CD14-positive monocyte (primary cell): ENCODE data around the gene CROCC2. TPM values are rescaled to one million over a fixed set of nuclear protein-coding genes. Genes with fewer than 3 reads are reported as not detected.

Source experiments
- DNase-seq, 3 donors: peaks; one replicate each; pipeline ENCODE4 v3.0.0-alpha.2; 2011 to 2022
- H2AFZ ChIP-seq: 2 replicates; pipeline ENCODE4 v1.6.0; 2012; ENCODE audit warnings: mild to moderate bottlenecking, low read depth, low read length, inconsistent platforms; ENCODE audit not compliant: insufficient read depth, poor library complexity, severe bottlenecking
- H3K27ac ChIP-seq, 2 donors: 1 replicate in 1 of 2; 2 replicates in 1 of 2; pipeline ENCODE4 v1.5.1; 2012 to 2013; ENCODE audit warnings: low read length in 2 of 2, control low read depth in 1 of 2, inconsistent platforms in 1 of 2, low read depth in 1 of 2, mild to moderate bottlenecking in 1 of 2
- H3K27me3 ChIP-seq, 2 donors: one replicate each; pipeline versions ENCODE4 v1.6.0 to v1.6.1; 2011 to 2013; ENCODE audit warnings: low read length in 2 of 2; ENCODE audit not compliant: control insufficient read depth in 2 of 2, insufficient read depth in 2 of 2
- H3K36me3 ChIP-seq, 2 donors: replicated peaks in 1 of 2; 1 replicate in 1 of 2; 2 replicates in 1 of 2; pipeline versions ENCODE4 v1.5.1 to v1.6.1; 2012 to 2013; ENCODE audit warnings: low read length in 2 of 2, control low read depth in 1 of 2, inconsistent platforms in 1 of 2, mild to moderate bottlenecking in 1 of 2; ENCODE audit not compliant: insufficient read depth in 2 of 2, control insufficient read depth in 1 of 2
- H3K4me1 ChIP-seq, 2 donors: 1 replicate in 1 of 2; 2 replicates in 1 of 2; pipeline versions ENCODE4 v1.5.1 to v1.6.1; 2012 to 2013; ENCODE audit warnings: low read length in 2 of 2, control low read depth in 1 of 2, inconsistent platforms in 1 of 2, mild to moderate bottlenecking in 1 of 2, moderate library complexity in 1 of 2; ENCODE audit not compliant: insufficient read depth in 2 of 2, control insufficient read depth in 1 of 2
- H3K4me2 ChIP-seq: replicated peaks from 2 replicates; pipeline ENCODE3; 2012; ENCODE audit warnings: low read length, moderate library complexity, mild to moderate bottlenecking; ENCODE audit not compliant: poor library complexity, severe bottlenecking; ENCODE audit errors: extremely low read depth
- H3K4me3 ChIP-seq, 3 experiments: fragments of 200-600 bp in 1 of 3; sonication (generic) in 1 of 3; replicated peaks in 1 of 3; 1 replicate in 2 of 3; 2 replicates in 1 of 3; pipeline ENCODE4 v1.5.1; 2011 to 2013; ENCODE audit warnings: low read length in 3 of 3, mild to moderate bottlenecking in 3 of 3, control low read depth in 2 of 3, low read depth in 2 of 3, inconsistent platforms in 1 of 3, moderate library complexity in 1 of 3
- H3K79me2 ChIP-seq: 2 replicates; pipeline ENCODE4 v1.6.0; 2012; ENCODE audit warnings: mild to moderate bottlenecking, control low read depth, inconsistent platforms, low read length, moderate library complexity; ENCODE audit not compliant: insufficient read depth
- H3K9ac ChIP-seq: 2 replicates; pipeline ENCODE4 v1.6.0; 2017; ENCODE audit warnings: low read length, mild to moderate bottlenecking; ENCODE audit not compliant: insufficient read depth, poor library complexity, severe bottlenecking
- H3K9me3 ChIP-seq, 2 donors: replicated peaks in 1 of 2; 1 replicate in 1 of 2; 2 replicates in 1 of 2; pipeline versions ENCODE4 v1.5.1 to v1.6.1; 2012 to 2013; ENCODE audit warnings: low read length in 2 of 2, control low read depth in 1 of 2; ENCODE audit not compliant: control insufficient read depth in 1 of 2, insufficient read depth in 1 of 2
- H4K20me1 ChIP-seq: 2 replicates; pipeline ENCODE4 v1.6.0; 2012; ENCODE audit warnings: mild to moderate bottlenecking, low read length, control low read depth, moderate library complexity; ENCODE audit not compliant: insufficient read depth
- H3K27ac Mint-ChIP-seq, 7 donors: one replicate each; pipeline ENCODE4 v1.8.0; 2020; ENCODE audit warnings: mild to moderate bottlenecking in 7 of 7, mixed read lengths in 7 of 7, moderate library complexity in 6 of 7, inconsistent platforms in 2 of 7
- H3K27me3 Mint-ChIP-seq, 3 donors: one replicate each; pipeline ENCODE4 v1.8.0; 2021 to 2022; ENCODE audit warnings: low read depth in 3 of 3, mild to moderate bottlenecking in 3 of 3, mixed read lengths in 3 of 3, moderate library complexity in 3 of 3, inconsistent platforms in 1 of 3
- H3K36me3 Mint-ChIP-seq, 2 donors: one replicate each; pipeline ENCODE4 v1.8.0; 2020; ENCODE audit warnings: mixed read lengths in 2 of 2, inconsistent platforms in 1 of 2, mild to moderate bottlenecking in 1 of 2
- H3K4me1 Mint-ChIP-seq: one replicate; pipeline ENCODE4 v1.8.0; 2020; ENCODE audit warnings: mild to moderate bottlenecking, mixed read lengths
- H3K4me3 Mint-ChIP-seq, 2 donors: one replicate each; pipeline ENCODE4 v1.8.0; 2020; ENCODE audit warnings: mild to moderate bottlenecking in 2 of 2, mixed read lengths in 2 of 2, moderate library complexity in 1 of 2
- H3K9me3 Mint-ChIP-seq, 7 donors: one replicate each; pipeline ENCODE4 v1.8.0; 2020 to 2022; ENCODE audit warnings: mixed read lengths in 7 of 7, mild to moderate bottlenecking in 6 of 7, moderate library complexity in 6 of 7, inconsistent platforms in 2 of 7
- WGBS: methylation state at CpG from one replicate; pipeline ENCODE4 v1.1.5; 2013; ENCODE audit warnings: missing lambda C conversion rate; ENCODE audit not compliant: insufficient coverage; 5-methylcytosine and 5-hydroxymethylcytosine counted together
- intact Hi-C, 2 donors: fragments of 100-400 bp; cut with micrococcal nuclease; formaldehyde crosslinking; loops; one replicate each; pipeline versions ENCODE4 v1.15.0 to v1.15.1; 2023
- polyA plus RNA-seq, 3 donors: library from polyadenylated mRNA; depleted of rRNA in 1 of 3; unstranded in 2 of 3; stranded (reverse) in 1 of 3; fragments of 300-500 nt in 2 of 3; fragments of >200 nt in 1 of 3; fragmentation: Illumina TruSeq in 2 of 3; gene quantifications; 1 replicate in 2 of 3; 2 replicates in 1 of 3; pipeline ENCODE4 v1.2.3, GENCODE V29; 2012 to 2021
- TF ChIP-seq, protein P1 (sequence below): fragments of 200-600 bp; IDR thresholded peaks from one replicate; pipeline ENCODE4 v1.8.0; 2022; ENCODE audit warnings: antibody characterized with exemption, mild to moderate bottlenecking

CROCC2 gene
- polyA plus RNA-seq, 3 donors, result 0.15 TPM; not detected in 2

DNA sequence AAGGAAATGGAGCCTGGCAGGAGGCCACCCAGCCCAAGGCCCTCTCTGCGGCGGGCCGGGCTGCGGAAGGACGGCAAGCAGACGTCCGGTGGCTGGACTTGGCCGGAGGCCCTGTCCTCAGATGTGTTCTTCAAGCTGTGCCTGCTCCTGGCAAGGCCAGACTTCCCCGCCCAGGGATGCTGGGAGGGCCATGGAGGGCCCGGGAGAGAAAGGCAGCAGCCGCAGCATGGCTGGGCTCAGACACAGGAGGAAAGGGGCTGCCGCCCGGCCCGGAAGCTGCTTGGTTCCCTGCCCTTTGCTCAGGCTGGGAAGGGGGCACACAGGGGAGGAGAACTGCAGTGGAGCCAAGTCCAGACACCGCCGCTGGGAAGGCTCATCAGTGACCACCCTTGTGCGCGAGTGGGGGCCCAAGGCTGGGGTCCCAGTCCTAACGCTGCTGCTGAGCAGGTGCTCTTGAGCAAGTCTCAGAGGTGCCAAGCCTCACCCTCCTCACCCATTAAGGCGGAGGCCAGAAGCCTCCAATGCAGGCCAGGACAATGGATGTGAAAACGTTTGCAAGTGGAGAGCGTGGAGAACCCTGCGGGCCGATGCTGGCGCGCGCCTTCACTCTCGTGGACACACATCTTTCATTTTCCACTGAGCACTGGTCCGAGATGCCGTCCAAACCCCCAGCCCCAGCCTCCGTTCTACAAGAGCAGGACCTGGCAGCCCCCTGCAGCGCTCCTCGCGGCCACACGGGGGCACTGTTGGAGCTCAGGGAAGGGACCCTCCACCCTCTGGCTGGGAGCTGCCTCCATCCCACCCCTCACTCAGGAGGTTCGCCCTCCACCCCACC lies 7.9 kb downstream of the CROCC2 start:
- Histone ChIP-seq H3K4me1 (no peaks in the 10 kb centered on the region), H3K79me2 (no peaks in the 10 kb centered on the region), H3K27me3 (peaks cover 0 to 19% of the 10 kb centered on the region in 2 donors), H3K4me3 (no peak overlapping the region), H3K9me3 (no peaks in the 10 kb centered on the region), H2AFZ (no peak overlapping the region), H3K9ac (no peak overlapping the region), H3K27ac (no peak overlapping the region), H3K4me2 (no peak overlapping the region), H4K20me1 (no peaks in the 10 kb centered on the region), H3K36me3 (no peaks in the 10 kb centered on the region)
- intact Hi-C loops, result no loop called here
- Mint-ChIP-seq H3K27ac (no peak overlapping the region), H3K27me3 (peaks cover 17 to 36% (median 18%) of the 10 kb centered on the region in 3 donors), H3K36me3 (no peaks in the 10 kb centered on the region), H3K9me3 (no peaks in the 10 kb centered on the region), H3K4me1 (no peaks in the 10 kb centered on the region), H3K4me3 (no peak overlapping the region)
- DNase-seq, result peak; percentile 7 to 36 (median 32)
- TF ChIP-seq, protein P1, sequence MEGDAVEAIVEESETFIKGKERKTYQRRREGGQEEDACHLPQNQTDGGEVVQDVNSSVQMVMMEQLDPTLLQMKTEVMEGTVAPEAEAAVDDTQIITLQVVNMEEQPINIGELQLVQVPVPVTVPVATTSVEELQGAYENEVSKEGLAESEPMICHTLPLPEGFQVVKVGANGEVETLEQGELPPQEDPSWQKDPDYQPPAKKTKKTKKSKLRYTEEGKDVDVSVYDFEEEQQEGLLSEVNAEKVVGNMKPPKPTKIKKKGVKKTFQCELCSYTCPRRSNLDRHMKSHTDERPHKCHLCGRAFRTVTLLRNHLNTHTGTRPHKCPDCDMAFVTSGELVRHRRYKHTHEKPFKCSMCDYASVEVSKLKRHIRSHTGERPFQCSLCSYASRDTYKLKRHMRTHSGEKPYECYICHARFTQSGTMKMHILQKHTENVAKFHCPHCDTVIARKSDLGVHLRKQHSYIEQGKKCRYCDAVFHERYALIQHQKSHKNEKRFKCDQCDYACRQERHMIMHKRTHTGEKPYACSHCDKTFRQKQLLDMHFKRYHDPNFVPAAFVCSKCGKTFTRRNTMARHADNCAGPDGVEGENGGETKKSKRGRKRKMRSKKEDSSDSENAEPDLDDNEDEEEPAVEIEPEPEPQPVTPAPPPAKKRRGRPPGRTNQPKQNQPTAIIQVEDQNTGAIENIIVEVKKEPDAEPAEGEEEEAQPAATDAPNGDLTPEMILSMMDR, result peak; percentile 93
- WGBS, result 53% methylated on average over 28 of the region's 36 CpGs

DNA sequence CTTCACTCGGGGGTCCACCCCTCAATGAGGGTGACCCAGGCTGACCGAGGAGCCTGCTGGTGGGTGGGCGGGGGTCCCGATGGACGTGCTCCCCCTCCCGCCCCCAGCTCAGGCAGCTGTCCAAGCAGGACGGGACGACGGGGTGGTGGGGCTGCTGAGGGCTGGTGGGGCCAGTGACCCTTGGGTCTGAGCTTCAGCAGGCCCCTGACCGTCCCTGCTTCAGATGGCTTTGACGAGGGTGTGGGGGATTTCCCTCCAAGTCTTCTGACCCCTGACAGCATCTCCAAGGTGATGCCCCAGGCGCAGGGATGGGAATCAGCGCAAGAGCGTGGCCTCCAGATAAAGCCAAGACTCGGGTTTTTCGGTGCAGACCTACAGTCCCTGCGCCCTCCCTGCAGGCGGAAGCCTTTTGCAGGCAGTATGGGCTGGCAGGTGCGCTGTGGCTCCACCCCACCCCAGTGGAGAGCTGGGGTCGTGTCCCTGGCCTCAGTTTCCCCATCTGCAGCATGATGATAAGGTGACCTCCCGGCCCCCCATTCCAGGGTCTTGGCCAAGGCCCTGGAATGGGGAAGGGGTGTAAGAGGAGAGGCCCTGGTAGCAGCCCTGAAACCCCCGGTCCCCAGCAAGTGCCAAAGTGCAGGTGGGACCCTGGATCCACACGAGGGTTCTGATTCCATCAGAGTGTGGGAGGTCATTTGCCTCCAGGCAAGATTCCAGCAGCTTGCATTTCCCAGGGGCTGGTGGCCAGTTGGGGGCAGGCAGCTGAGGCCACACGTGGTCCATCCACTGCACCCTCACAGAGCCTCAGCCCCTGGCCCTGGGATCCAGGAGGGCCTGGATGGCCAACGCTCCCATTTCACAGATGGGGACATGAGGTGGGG lies 8.7 kb downstream of the CROCC2 start:
- Histone ChIP-seq H3K4me2 (no peak overlapping the region), H3K9ac (no peak overlapping the region), H3K4me3 (no peak overlapping the region), H3K79me2 (no peaks in the 10 kb centered on the region), H3K9me3 (no peaks in the 10 kb centered on the region), H4K20me1 (no peaks in the 10 kb centered on the region), H2AFZ (no peak overlapping the region), H3K27ac (no peak overlapping the region), H3K4me1 (no peaks in the 10 kb centered on the region), H3K27me3 (peaks cover 0 to 19% of the 10 kb centered on the region in 2 donors), H3K36me3 (no peaks in the 10 kb centered on the region)
- H3K27ac Mint-ChIP-seq, result no peak overlapping the region
- H3K27me3 Mint-ChIP-seq, result peaks cover 17 to 36% (median 18%) of the 10 kb centered on the region in 3 donors
- intact Hi-C loops, result no loop called here
- H3K4me1 Mint-ChIP-seq, result no peaks in the 10 kb centered on the region
- H3K4me3 Mint-ChIP-seq, result peak overlapping the region in 1 of 2 donors; percentile 42
- TF ChIP-seq, protein P1, result peak; percentile 72
- no peaks in the 10 kb centered on the region for H3K9me3 Mint-ChIP-seq
- WGBS, result 94% methylated on average over 10 of the region's 25 CpGs
- no peaks in the 10 kb centered on the region for H3K36me3 Mint-ChIP-seq
- no peak for DNase-seq
